Transverse colon (tissue), 4 donors: Measurements from ENCODE around the gene AKT3. TPM values are rescaled to one million over a fixed set of nuclear protein-coding genes. Genes with fewer than 3 reads are reported as not detected.
A peak's percentile ranks its signal among the peaks of the same experiment; 100 is the strongest.
"Not testable (repeated sequence)": the region's sequence is repeated elsewhere in the genome, so short reads cannot be mapped to it uniquely, and the experiment has no call there.

Experiments used
- DNase-seq: peaks from one replicate; pipeline ENCODE4 v3.0.0-alpha.2; 2019
- H3K27ac ChIP-seq, 4 donors: fragments of 200-600 bp; sonication (generic); 2 replicates each; pipeline ENCODE4 v1.5.1; 2016 to 2018; ENCODE audit warnings: inconsistent platforms in 4 of 4
- H3K27me3 ChIP-seq: fragments of 200-600 bp; sonication (generic); 2 replicates; pipeline ENCODE4 v1.5.1; 2017; ENCODE audit warnings: inconsistent platforms
- H3K36me3 ChIP-seq, 4 donors: fragments of 200-600 bp; sonication (generic); 2 replicates each; pipeline ENCODE4 v1.5.1; 2017 to 2019; ENCODE audit warnings: inconsistent platforms in 4 of 4
- H3K4me1 ChIP-seq, 4 donors: fragments of 200-600 bp; sonication (generic); 2 replicates each; pipeline ENCODE4 v1.5.1; 2017 to 2020; ENCODE audit warnings: inconsistent platforms in 4 of 4
- H3K4me3 ChIP-seq, 4 donors: fragments of 200-600 bp; sonication (generic); 1 replicate in 1 of 4; 2 replicates in 3 of 4; pipeline versions ENCODE4 v1.5.1 to v1.6.1; 2017 to 2019; ENCODE audit warnings: inconsistent platforms in 4 of 4
- H3K9me3 ChIP-seq, 2 donors: fragments of 200-600 bp; sonication (generic); 2 replicates each; pipeline ENCODE4 v1.5.1; 2017 to 2019; ENCODE audit warnings: inconsistent platforms in 2 of 2
- CTCF ChIP-seq, 5 experiments: fragments of 200-600 bp in 3 of 5; fragments of 450-650 bp in 2 of 5; sonication (generic) in 3 of 5; IDR thresholded peaks; 1 replicate in 2 of 5; 2 replicates in 3 of 5; pipeline ENCODE4 v1.5.1; 2016 to 2017; ENCODE audit warnings: antibody characterized with exemption in 5 of 5, inconsistent platforms in 3 of 5, mild to moderate bottlenecking in 2 of 5, moderate library complexity in 1 of 5
- EP300 ChIP-seq: sonication (generic); formaldehyde crosslinking; IDR thresholded peaks from one replicate; pipeline ENCODE4 v1.6.1; 2017; ENCODE audit warnings: antibody characterized with exemption, low read depth
- POLR2A ChIP-seq: fragments of 450-650 bp; IDR thresholded peaks from one replicate; pipeline ENCODE4 v1.6.1; 2016; ENCODE audit warnings: antibody characterized with exemption, mild to moderate bottlenecking, moderate library complexity
- POLR2AphosphoS5 ChIP-seq, 3 donors: sonication (generic); formaldehyde crosslinking; IDR thresholded peaks; one replicate each; pipeline ENCODE4 v1.6.1; 2016; ENCODE audit warnings: antibody characterized with exemption in 3 of 3
- WGBS, 2 donors: methylation state at CpG; one replicate each; pipeline ENCODE4 v1.1.5; 2018; ENCODE audit warnings: low coverage in 1 of 2; 5-methylcytosine and 5-hydroxymethylcytosine counted together
- in situ Hi-C, 4 donors: fragments of 200-750 bp; cut with MboI; loops; one replicate each; pipeline versions ENCODE4 v1.15.0 to v1.15.1; 2017; ENCODE audit warnings: low sequenced_read_pairs in 3 of 4, low pct_ligation_motif_present in 1 of 4, low pct_unique_long_range_greater_than_20kb in 1 of 4
- intact Hi-C: fragments of 100-400 bp; cut with DNase I; formaldehyde crosslinking; loops from one replicate; pipeline ENCODE4 v1.15.1; 2023; ENCODE audit warnings: low total_unique reads
- total RNA-seq, 4 donors: library from RNA; depleted of rRNA; stranded (reverse); fragments of >200 nt; gene quantifications; one replicate each; pipeline ENCODE4 v1.1.0, GENCODE V29; 2016

Gene AKT3
- total RNA-seq, 4 donors from 2014 or later: 9.8 to 27.2 (median 19.4) TPM

- no peaks in the 10 kb centered on the region for H3K9me3 ChIP-seq
- H3K4me3 ChIP-seq: no peak overlapping the region
- WGBS, 2 donors: 84% methylated on average over 3 of the region's 3 CpGs; no CpG with 5 or more reads in 1 of the 2 donors
- no peak for DNase-seq
- in situ Hi-C loops: no loop called here
- no peaks in the 10 kb centered on the region for H3K4me1 ChIP-seq
- TF ChIP-seq EP300 (no peak), CTCF (IDR thresholded peaks at IDR 0.05) (no peak), POLR2A (no peak), POLR2AphosphoS5 (IDR thresholded peaks at IDR 0.05) (no peak)
- intact Hi-C loops: no loop called here
- H3K27me3 ChIP-seq: no peaks in the 10 kb centered on the region
- no peaks in the 10 kb centered on the region for H3K36me3 ChIP-seq
- no peak overlapping the region for H3K27ac ChIP-seq
Observed at GRCh38 chr1:243882276-243882675, 32.2 kb upstream of the AKT3 start.

GRCh38 chr1:243877058-243877457 is 27.0 kb upstream of the AKT3 start:
- H3K9me3 ChIP-seq, H3K27me3 ChIP-seq, H3K4me1 ChIP-seq, intact Hi-C loops, H3K27ac ChIP-seq, in situ Hi-C loops, H3K36me3 ChIP-seq, DNase-seq, H3K4me3 ChIP-seq: not testable (repeated sequence)
- 60 to 74% methylated on average over 1 to 2 of the region's 3 CpGs for WGBS, 2 donors

- DNase-seq: no peak
- WGBS, 2 donors: 84 to 91% methylated on average over 4 to 11 of the region's 11 CpGs
- no peaks in the 10 kb centered on the region for H3K36me3 ChIP-seq
- intact Hi-C loops (no loop called here), in situ Hi-C loops (no loop called here)
- no peak overlapping the region for H3K27ac ChIP-seq
- H3K4me3 ChIP-seq: no peak overlapping the region
- peaks cover 22% of the 10 kb centered on the region for H3K27me3 ChIP-seq
- no peaks in the 10 kb centered on the region for H3K9me3 ChIP-seq
- H3K4me1 ChIP-seq: peaks cover 0 to 9% (median 4%) of the 10 kb centered on the region in 4 donors
- TF ChIP-seq EP300 (no peak), CTCF (IDR thresholded peaks at IDR 0.05) (no peak), POLR2AphosphoS5 (IDR thresholded peaks at IDR 0.05) (no peak), POLR2A (no peak)
Observed at GRCh38 chr1:243855616-243856318, 5.7 kb upstream of the AKT3 start.

- no peak for DNase-seq
- WGBS, 2 donors: 24 to 29% methylated on average over 2 to 3 of the region's 3 CpGs
- in situ Hi-C loops (no loop called here), intact Hi-C loops (no loop called here)
- TF ChIP-seq CTCF (IDR thresholded peaks at IDR 0.05) (no peak), POLR2AphosphoS5 (IDR thresholded peaks at IDR 0.05) (no peak), POLR2A (no peak), EP300 (no peak)
- peak overlapping the region in 1 of 4 donors; percentile 99 for H3K27ac ChIP-seq
- no peak overlapping the region for H3K4me3 ChIP-seq
- peaks cover 45% of the 10 kb centered on the region for H3K27me3 ChIP-seq
- no peaks in the 10 kb centered on the region for H3K9me3 ChIP-seq
- no peaks in the 10 kb centered on the region for H3K36me3 ChIP-seq
- H3K4me1 ChIP-seq: peaks cover 5 to 14% (median 12%) of the 10 kb centered on the region in 4 donors
Observed at GRCh38 chr1:243851765-243852164, 1.7 kb upstream of the AKT3 start.

GRCh38 chr1:243851257-243851756 is 1.3 kb upstream of the AKT3 start:
- peaks cover 5 to 14% (median 12%) of the 10 kb centered on the region in 4 donors for H3K4me1 ChIP-seq
- DNase-seq: no peak
- 4 to 5% methylated on average over 7 to 12 of the region's 12 CpGs for WGBS, 2 donors
- intact Hi-C loops: no loop called here
- H3K27ac ChIP-seq: peak overlapping the region; percentile 89 to 99 (median 94)
- in situ Hi-C loops: no loop called here
- no peaks in the 10 kb centered on the region for H3K36me3 ChIP-seq
- H3K4me3 ChIP-seq: peak overlapping the region; percentile 58 to 93 (median 73)
- H3K9me3 ChIP-seq: no peaks in the 10 kb centered on the region
- peaks cover 45% of the 10 kb centered on the region for H3K27me3 ChIP-seq
- TF ChIP-seq POLR2A: no peak
- no peak for TF ChIP-seq EP300
- TF ChIP-seq POLR2AphosphoS5 (IDR thresholded peaks at IDR 0.05): no peak
- TF ChIP-seq CTCF (IDR thresholded peaks at IDR 0.05): no peak
